ENCODE data around the gene AHDC1. TPM values are rescaled to one million over a fixed set of nuclear protein-coding genes. Genes with fewer than 3 reads are reported as not detected.

Gene AHDC1
- total and polyA plus RNA-seq, 10 of the 15 experiments (the other 5 are each of a cell fraction or from before 2014, with no cell fraction given), result 0.21 to 13.0 (median 1.4) TPM

- CTCF ChIA-PET, result interaction anchor here (0.8 to 0.9 kb wide), 2 partner anchors 23 to 121 kb away, joined by 3 read pairs; no protein-coding TSS in a partner anchor
- in situ Hi-C loops (cut with MboI) (no loop called here), intact Hi-C loops (cut with micrococcal nuclease; ENCODE audit: unreplicated experiment) (no loop called here)
- Histone ChIP-seq H3K27me3 (replicated peaks in 1 of 2; ENCODE audit: control insufficient read depth in 2 of 2, insufficient read depth in 2 of 2, low read length in 1 of 2) (no peaks in the 10 kb centered on the region), H3K9me3 (replicated peaks; ENCODE audit: control insufficient read depth, insufficient read depth, low read length) (no peaks in the 10 kb centered on the region), H3K79me2 (ENCODE audit: control insufficient read depth, insufficient read depth, low read length) (no peaks in the 10 kb centered on the region), H3K27ac (ENCODE audit: control insufficient read depth, insufficient read depth) (no peak overlapping the region), H3K36me3 (ENCODE audit: control insufficient read depth in 2 of 2, insufficient read depth in 2 of 2, low read length in 1 of 2) (peaks cover 0 to 15% of the 10 kb centered on the region in 2 experiments; a peak in 3 of 4 replicates), H2AFZ (ENCODE audit: control insufficient read depth, low read depth, low read length) (no peak overlapping the region), H4K20me1 (ENCODE audit: control insufficient read depth, insufficient read depth) (no peaks in the 10 kb centered on the region), H3K4me1 (ENCODE audit: control insufficient read depth, insufficient read depth, low read length) (no peaks in the 10 kb centered on the region), H3K9ac (ENCODE audit: control insufficient read depth, insufficient read depth, low read length) (no peak overlapping the region), H3K4me2 (ENCODE audit: control insufficient read depth, insufficient read depth) (no peak overlapping the region), H3K4me3 (no peak overlapping the region)
- no TSS peak for BruUV-seq (replicated peaks)
- DNase-seq (ENCODE audit: low read depth, low spot score) (no peak), ATAC-seq (no peak), FAIRE-seq (no peak)
- 88% methylated on average over 39 of the region's 39 CpGs for WGBS (ENCODE audit: insufficient coverage, insufficient replicate concordance, low lambda C conversion rate, missing lambda C conversion rate)
- SMC1A ChIA-PET (ENCODE audit: uncharacterized antibody, unreplicated experiment), result no interaction called here
- POLR2A ChIA-PET, result interaction anchor here (1.6 kb wide), 1 partner anchor 8 kb away, joined by 5 read pairs; no protein-coding TSS in a partner anchor
- TF ChIP-seq SREBF1 (IDR thresholded peaks at IDR 0.05; ENCODE audit: low read length) (no peak), CHD4 (IDR thresholded peaks at IDR 0.05) (no peak), RAD51 (IDR thresholded peaks at IDR 0.05) (no peak), ZBTB33 (IDR thresholded peaks at IDR 0.05) (no peak), MXI1 (IDR thresholded peaks at IDR 0.05; ENCODE audit: low read depth, low read length) (no peak), ELK1 (IDR thresholded peaks at IDR 0.05; ENCODE audit: low read depth, low read length) (no peak), LARP7 (IDR thresholded peaks at IDR 0.05) (no peak), RELB (IDR thresholded peaks at IDR 0.05; ENCODE audit: low read depth) (no peak), MTA3 (IDR thresholded peaks at IDR 0.05; ENCODE audit: borderline replicate concordance, low read length) (no peak), MEF2B (IDR thresholded peaks at IDR 0.05; ENCODE audit: partially characterized antibody, poor library complexity, severe bottlenecking) (no peak)
- TF ChIP-seq, protein P1, sequence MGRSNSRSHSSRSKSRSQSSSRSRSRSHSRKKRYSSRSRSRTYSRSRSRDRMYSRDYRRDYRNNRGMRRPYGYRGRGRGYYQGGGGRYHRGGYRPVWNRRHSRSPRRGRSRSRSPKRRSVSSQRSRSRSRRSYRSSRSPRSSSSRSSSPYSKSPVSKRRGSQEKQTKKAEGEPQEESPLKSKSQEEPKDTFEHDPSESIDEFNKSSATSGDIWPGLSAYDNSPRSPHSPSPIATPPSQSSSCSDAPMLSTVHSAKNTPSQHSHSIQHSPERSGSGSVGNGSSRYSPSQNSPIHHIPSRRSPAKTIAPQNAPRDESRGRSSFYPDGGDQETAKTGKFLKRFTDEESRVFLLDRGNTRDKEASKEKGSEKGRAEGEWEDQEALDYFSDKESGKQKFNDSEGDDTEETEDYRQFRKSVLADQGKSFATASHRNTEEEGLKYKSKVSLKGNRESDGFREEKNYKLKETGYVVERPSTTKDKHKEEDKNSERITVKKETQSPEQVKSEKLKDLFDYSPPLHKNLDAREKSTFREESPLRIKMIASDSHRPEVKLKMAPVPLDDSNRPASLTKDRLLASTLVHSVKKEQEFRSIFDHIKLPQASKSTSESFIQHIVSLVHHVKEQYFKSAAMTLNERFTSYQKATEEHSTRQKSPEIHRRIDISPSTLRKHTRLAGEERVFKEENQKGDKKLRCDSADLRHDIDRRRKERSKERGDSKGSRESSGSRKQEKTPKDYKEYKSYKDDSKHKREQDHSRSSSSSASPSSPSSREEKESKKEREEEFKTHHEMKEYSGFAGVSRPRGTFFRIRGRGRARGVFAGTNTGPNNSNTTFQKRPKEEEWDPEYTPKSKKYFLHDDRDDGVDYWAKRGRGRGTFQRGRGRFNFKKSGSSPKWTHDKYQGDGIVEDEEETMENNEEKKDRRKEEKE (IDR thresholded peaks at IDR 0.05), result no peak
- RAD21 ChIA-PET (ENCODE audit: unreplicated experiment), result no interaction called here
These were observed 55.6 kb downstream of the AHDC1 start for GRCh38 chr1:27548136-27548853.
